GM12874 (cell line): ENCODE results near the gene CNN1.

Source experiments
- CTCF ChIP-seq: IDR thresholded peaks from 2 replicates; pipeline ENCODE4 v1.5.1; 2011; ENCODE audit warnings: low read depth, mild to moderate bottlenecking, control low read depth, low read length, moderate library complexity; ENCODE audit not compliant: insufficient read depth

The CNN1 gene

GRCh38 chr19:11551603-11552235 is 13.1 kb downstream of the CNN1 start:
- TF ChIP-seq CTCF, result peak; percentile 51; the same call in 1 of the 2 replicates

GRCh38 chr19:11552666-11553372 is 14.2 kb downstream of the CNN1 start:
- no peak for TF ChIP-seq CTCF

- no peak for TF ChIP-seq CTCF
Measured at GRCh38 chr19:11554160-11554559, 15.5 kb downstream of the CNN1 start.

- no peak for TF ChIP-seq CTCF
Measured at GRCh38 chr19:11555246-11555645, 16.6 kb downstream of the CNN1 start.

GRCh38 chr19:11556634-11557420 is 18.2 kb downstream of the CNN1 start:
- no peak for TF ChIP-seq CTCF

- TF ChIP-seq CTCF, result no peak
Measured at GRCh38 chr19:11558881-11559828, 20.5 kb downstream of the CNN1 start, which contains the start of gene ELOF1. Gene ELOF1, minus strand, starts transcription at chr19:11559230. Its CDS starts 4,883 bp downstream, at chr19:11554347.
